H9 (cell line): ENCODE results near the gene SPATS2. TPM values are rescaled to one million over a fixed set of nuclear protein-coding genes. Genes with fewer than 3 reads are reported as not detected.

ENCODE experiments used
- DNase-seq: peaks from one replicate; pipeline ENCODE4 v3.0.0-alpha.2; 2017
- H2AFZ ChIP-seq: one replicate; pipeline ENCODE4 v1.6.1; 2013; ENCODE audit warnings: mild to moderate bottlenecking, low read length, control low read depth, moderate library complexity
- H2AK5ac ChIP-seq: 2 replicates; pipeline ENCODE4 v1.6.1; 2013; ENCODE audit warnings: low read length, control low read depth, mixed read lengths; ENCODE audit not compliant: insufficient read length
- H2BK120ac ChIP-seq: one replicate; pipeline ENCODE4 v1.6.1; 2013; ENCODE audit warnings: low read depth, mild to moderate bottlenecking, low read length, control low read depth, inconsistent platforms; ENCODE audit not compliant: poor library complexity, severe bottlenecking
- H2BK12ac ChIP-seq: 2 replicates; pipeline ENCODE4 v1.6.1; 2013; ENCODE audit warnings: low read length, control low read depth, mixed read lengths, low read depth; ENCODE audit not compliant: insufficient read length
- H2BK15ac ChIP-seq: 2 replicates; pipeline ENCODE4 v1.6.1; 2013; ENCODE audit warnings: low read depth, low read length, control low read depth
- H2BK20ac ChIP-seq: one replicate; pipeline ENCODE4 v1.6.1; 2013; ENCODE audit warnings: low read depth, mild to moderate bottlenecking, low read length, control low read depth, inconsistent platforms; ENCODE audit not compliant: poor library complexity, severe bottlenecking
- H2BK5ac ChIP-seq: 2 replicates; pipeline ENCODE4 v1.6.1; 2013; ENCODE audit warnings: low read length, control low read depth, mixed read lengths; ENCODE audit not compliant: insufficient read length
- H3K14ac ChIP-seq: 2 replicates; pipeline ENCODE4 v1.6.1; 2013; ENCODE audit warnings: low read length, control low read depth; ENCODE audit not compliant: insufficient read depth
- H3K18ac ChIP-seq: 2 replicates; pipeline ENCODE4 v1.6.1; 2013; ENCODE audit warnings: low read depth, mild to moderate bottlenecking, mixed read lengths, low read length, control low read depth; ENCODE audit not compliant: insufficient read length
- H3K23ac ChIP-seq: 2 replicates; pipeline ENCODE4 v1.6.1; 2013; ENCODE audit warnings: low read length, control low read depth, mixed read lengths, low read depth; ENCODE audit not compliant: insufficient read length
- H3K23me2 ChIP-seq: 2 replicates; pipeline ENCODE4 v1.6.1; 2013; ENCODE audit warnings: low read depth, mild to moderate bottlenecking, mixed read lengths, low read length, control low read depth; ENCODE audit not compliant: insufficient read length, poor library complexity, severe bottlenecking
- H3K27ac ChIP-seq: 2 replicates; pipeline ENCODE4 v1.5.1; 2013; ENCODE audit warnings: low read length, control low read depth, mixed read lengths, low read depth; ENCODE audit not compliant: insufficient read length
- H3K27me3 ChIP-seq: 2 replicates; pipeline ENCODE4 v1.6.1; 2013; ENCODE audit warnings: low read length, control low read depth, inconsistent platforms; ENCODE audit not compliant: insufficient read depth
- H3K4ac ChIP-seq: 2 replicates; pipeline ENCODE4 v1.6.1; 2013; ENCODE audit warnings: low read depth, mild to moderate bottlenecking, control low read depth, inconsistent platforms, low read length, moderate library complexity
- H3K4me1 ChIP-seq: 2 replicates; pipeline ENCODE4 v1.6.1; 2013; ENCODE audit warnings: low read length, control low read depth, inconsistent platforms; ENCODE audit not compliant: insufficient read depth
- H3K4me2 ChIP-seq: 2 replicates; pipeline ENCODE4 v1.6.1; 2013; ENCODE audit warnings: low read length, control low read depth, mixed read lengths; ENCODE audit not compliant: insufficient read length, insufficient read depth
- H3K56ac ChIP-seq: 2 replicates; pipeline ENCODE4 v1.6.1; 2013; ENCODE audit warnings: low read depth, mild to moderate bottlenecking, mixed read lengths, low read length, control low read depth; ENCODE audit not compliant: insufficient read length
- H3K79me1 ChIP-seq: 2 replicates; pipeline ENCODE4 v1.6.1; 2013; ENCODE audit warnings: low read depth, mild to moderate bottlenecking, moderate library complexity, low read length, control low read depth, inconsistent platforms; ENCODE audit not compliant: insufficient read depth, poor library complexity, severe bottlenecking
- H3K79me2 ChIP-seq: 2 replicates; pipeline ENCODE4 v1.6.1; 2013; ENCODE audit warnings: low read length, control low read depth, inconsistent platforms; ENCODE audit not compliant: insufficient read depth
- H3K9ac ChIP-seq: 2 replicates; pipeline ENCODE4 v1.6.1; 2013; ENCODE audit warnings: low read length, control low read depth, mixed read lengths; ENCODE audit not compliant: insufficient read length; ENCODE audit errors: extremely low read depth
- H3K9me3 ChIP-seq: one replicate; pipeline ENCODE4 v1.6.1; 2013; ENCODE audit warnings: low read depth, low read length, inconsistent platforms; ENCODE audit not compliant: control insufficient read depth
- H3T11ph ChIP-seq: one replicate; pipeline ENCODE4 v1.6.1; 2013; ENCODE audit warnings: mild to moderate bottlenecking, low read length, control low read depth, inconsistent platforms
- H4K20me1 ChIP-seq: one replicate; pipeline ENCODE4 v1.6.1; 2013; ENCODE audit not compliant: control insufficient read depth, insufficient read length, insufficient read depth
- H4K5ac ChIP-seq: 2 replicates; pipeline ENCODE4 v1.6.1; 2013; ENCODE audit warnings: low read depth, mild to moderate bottlenecking, mixed read lengths, low read length, control low read depth; ENCODE audit not compliant: insufficient read length
- H4K8ac ChIP-seq: replicated peaks from 2 replicates; pipeline ENCODE4 v1.6.1; 2013; ENCODE audit warnings: low read length, control low read depth, mixed read lengths, low read depth; ENCODE audit not compliant: insufficient read length
- H4K91ac ChIP-seq: 2 replicates; pipeline ENCODE4 v1.6.1; 2013; ENCODE audit warnings: low read depth, mild to moderate bottlenecking, moderate library complexity, mixed read lengths, low read length, control low read depth; ENCODE audit not compliant: insufficient read length
- H3K27ac Mint-ChIP-seq, 3 experiments: 2 replicates in 2 of 3; 3 replicates in 1 of 3; pipeline ENCODE4 v1.8.0; 2020 to 2021; ENCODE audit warnings: mixed read lengths in 3 of 3, mild to moderate bottlenecking in 1 of 3, moderate library complexity in 1 of 3
- H3K27me3 Mint-ChIP-seq: 2 replicates; pipeline ENCODE4 v1.8.0; 2021; ENCODE audit warnings: low read depth, mild to moderate bottlenecking, moderate library complexity, mixed read lengths
- H3K36me3 Mint-ChIP-seq, 3 experiments: 2 replicates in 2 of 3; 3 replicates in 1 of 3; pipeline ENCODE4 v1.8.0; 2020 to 2021; ENCODE audit warnings: low read depth in 3 of 3, mixed read lengths in 3 of 3; ENCODE audit not compliant: insufficient read depth in 1 of 3
- H3K4me1 Mint-ChIP-seq, 2 experiments: 2 replicates each; pipeline ENCODE4 v1.8.0; 2020; ENCODE audit warnings: mixed read lengths in 2 of 2
- H3K4me3 Mint-ChIP-seq, 2 experiments: 2 replicates in 1 of 2; 3 replicates in 1 of 2; pipeline ENCODE4 v1.8.0; 2020 to 2021; ENCODE audit warnings: mild to moderate bottlenecking in 2 of 2, mixed read lengths in 2 of 2, moderate library complexity in 1 of 2
- H3K9me3 Mint-ChIP-seq, 2 experiments: 2 replicates in 1 of 2; 3 replicates in 1 of 2; pipeline ENCODE4 v1.8.0; 2020; ENCODE audit warnings: mild to moderate bottlenecking in 2 of 2, mixed read lengths in 2 of 2, moderate library complexity in 1 of 2
- WGBS: extraction: QIAGEN DNeasy Blood & Tissue Kit; methylation state at CpG from one replicate; pipeline ENCODE4 v1.1.7; 2013; ENCODE audit warnings: missing lambda C conversion rate, low lambda C conversion rate, mixed read lengths; ENCODE audit not compliant: insufficient read length; ENCODE audit errors: extremely low coverage; 5-methylcytosine and 5-hydroxymethylcytosine counted together
- total RNA-seq: library from RNA; stranded (reverse); gene quantifications from 2 replicates; pipeline ENCODE4 v1.2.1, GENCODE V29; 2021
- TF ChIP-seq, protein P1 (sequence below): fragments of 200-600 bp; sonication (generic); conservative IDR thresholded peaks from 3 replicates; pipeline ENCODE4 v1.8.0; 2021; ENCODE audit warnings: antibody characterized with exemption, mild to moderate bottlenecking

SPATS2 gene
- total RNA-seq, 1 experiment from 2014 or later = 17.1 TPM

DNA sequence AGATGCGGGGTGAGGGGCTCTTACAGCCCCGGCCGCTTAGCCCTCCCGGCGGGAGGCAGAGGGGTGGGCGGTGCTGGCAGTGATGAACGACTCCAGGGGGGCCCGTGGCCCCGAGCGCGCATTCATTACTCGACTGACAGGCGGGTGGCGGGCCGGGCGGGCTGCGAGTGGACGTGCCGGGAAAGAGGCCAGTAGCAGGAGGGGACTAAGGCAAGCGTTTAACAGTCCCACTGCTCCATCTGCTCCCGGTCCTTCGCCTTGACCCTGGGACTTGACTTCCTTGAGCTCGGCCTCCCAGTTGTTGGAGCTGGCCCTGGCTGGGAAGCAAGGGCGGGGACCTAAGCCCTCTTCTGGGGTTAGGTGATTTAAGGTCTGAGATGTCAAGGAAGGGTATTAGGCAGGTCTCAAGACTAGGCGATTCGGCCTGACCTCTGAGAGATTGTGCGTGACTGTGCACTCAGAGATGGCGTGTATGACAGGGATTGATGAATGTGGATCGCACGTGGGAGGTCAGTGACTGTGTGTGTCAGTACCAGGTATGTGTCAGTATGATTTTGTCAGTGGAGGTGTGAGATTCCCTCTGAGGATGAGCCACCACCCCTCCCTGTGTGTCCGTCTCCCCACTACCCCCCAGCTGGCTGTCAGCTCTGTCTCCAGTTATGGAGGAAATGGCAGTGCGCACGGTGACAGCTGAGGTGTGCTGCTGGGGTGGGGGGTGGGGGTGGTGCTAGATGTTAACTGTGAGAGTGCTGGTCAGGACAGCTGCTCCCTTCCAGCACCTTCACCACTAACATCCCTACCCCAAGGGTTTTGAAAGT is 24.1 kb upstream of the SPATS2 start:
- Histone ChIP-seq H2BK20ac (no peak overlapping the region), H3K79me2 (no peaks in the 10 kb centered on the region), H2BK5ac (no peak overlapping the region), H3T11ph (no peak overlapping the region), H3K27me3 (peaks cover 80% of the 10 kb centered on the region), H2AFZ (no peak overlapping the region), H3K4me2 (peak overlapping the region; percentile 67), H3K9ac (no peak overlapping the region), H3K14ac (no peak overlapping the region), H2BK120ac (no peak overlapping the region), H3K79me1 (no peaks in the 10 kb centered on the region), H3K23ac (no peak overlapping the region), H3K9me3 (no peaks in the 10 kb centered on the region), H3K18ac (no peak overlapping the region), H3K4me1 (peaks cover 7% of the 10 kb centered on the region; the same call in 1 of the 2 replicates), H4K20me1 (peaks cover 3% of the 10 kb centered on the region), H4K91ac (no peak overlapping the region), H4K5ac (no peak overlapping the region), H3K27ac (no peak overlapping the region), H2BK12ac (no peak overlapping the region), H2BK15ac (no peak overlapping the region), H3K4ac (no peak overlapping the region), H3K23me2 (peaks cover 36% of the 10 kb centered on the region), H4K8ac (no peak overlapping the region), H2AK5ac (no peak overlapping the region), H3K56ac (no peak overlapping the region)
- H3K27me3 Mint-ChIP-seq = peaks cover 99% of the 10 kb centered on the region
- WGBS = no CpG with 5 or more reads among the region's 33 CpGs
- no peak overlapping the region for H3K27ac Mint-ChIP-seq
- peaks cover 0 to 1% (median 0%) of the 10 kb centered on the region in 3 experiments; a peak in 1 of 7 replicates for H3K36me3 Mint-ChIP-seq
- TF ChIP-seq, protein P1, sequence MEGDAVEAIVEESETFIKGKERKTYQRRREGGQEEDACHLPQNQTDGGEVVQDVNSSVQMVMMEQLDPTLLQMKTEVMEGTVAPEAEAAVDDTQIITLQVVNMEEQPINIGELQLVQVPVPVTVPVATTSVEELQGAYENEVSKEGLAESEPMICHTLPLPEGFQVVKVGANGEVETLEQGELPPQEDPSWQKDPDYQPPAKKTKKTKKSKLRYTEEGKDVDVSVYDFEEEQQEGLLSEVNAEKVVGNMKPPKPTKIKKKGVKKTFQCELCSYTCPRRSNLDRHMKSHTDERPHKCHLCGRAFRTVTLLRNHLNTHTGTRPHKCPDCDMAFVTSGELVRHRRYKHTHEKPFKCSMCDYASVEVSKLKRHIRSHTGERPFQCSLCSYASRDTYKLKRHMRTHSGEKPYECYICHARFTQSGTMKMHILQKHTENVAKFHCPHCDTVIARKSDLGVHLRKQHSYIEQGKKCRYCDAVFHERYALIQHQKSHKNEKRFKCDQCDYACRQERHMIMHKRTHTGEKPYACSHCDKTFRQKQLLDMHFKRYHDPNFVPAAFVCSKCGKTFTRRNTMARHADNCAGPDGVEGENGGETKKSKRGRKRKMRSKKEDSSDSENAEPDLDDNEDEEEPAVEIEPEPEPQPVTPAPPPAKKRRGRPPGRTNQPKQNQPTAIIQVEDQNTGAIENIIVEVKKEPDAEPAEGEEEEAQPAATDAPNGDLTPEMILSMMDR = no peak
- H3K9me3 Mint-ChIP-seq = peaks cover 1 to 3% of the 10 kb centered on the region in 2 experiments; a peak in 2 of 5 replicates
- DNase-seq = peak; percentile 57
- H3K4me1 Mint-ChIP-seq = peaks cover 54 to 64% of the 10 kb centered on the region in 2 experiments
- peak overlapping the region; percentile 67 to 83 for H3K4me3 Mint-ChIP-seq
